HUES48 (cell line): ENCODE measurements around the gene IL37.

Source experiments
- H3K27ac ChIP-seq: one replicate; pipeline ENCODE4 v1.7.0; 2013; ENCODE audit warnings: low read depth, low read length, inconsistent platforms
- H3K27me3 ChIP-seq: 2 replicates; pipeline ENCODE4 v1.6.1; 2013; ENCODE audit warnings: mild to moderate bottlenecking, low read length; ENCODE audit not compliant: control insufficient read depth, insufficient read depth
- H3K36me3 ChIP-seq: 2 replicates; pipeline ENCODE4 v1.6.1; 2013; ENCODE audit warnings: low read length; ENCODE audit not compliant: control insufficient read depth, insufficient read depth
- H3K4me1 ChIP-seq: 2 replicates; pipeline ENCODE4 v1.6.1; 2013; ENCODE audit warnings: mild to moderate bottlenecking, low read length; ENCODE audit not compliant: control insufficient read depth, insufficient read depth
- H3K4me3 ChIP-seq: 2 replicates; pipeline ENCODE4 v1.5.1; 2013; ENCODE audit warnings: mild to moderate bottlenecking, low read depth, low read length
- H3K9ac ChIP-seq: 2 replicates; pipeline ENCODE4 v1.6.1; 2013; ENCODE audit warnings: mild to moderate bottlenecking, low read depth, low read length, moderate library complexity
- H3K9me3 ChIP-seq: 2 replicates; pipeline ENCODE4 v1.6.1; 2013; ENCODE audit warnings: low read length; ENCODE audit not compliant: control insufficient read depth, insufficient read depth

IL37 gene

GRCh38 chr2:112912403-112912802, 1.4 kb downstream of the IL37 start:
- Histone ChIP-seq H3K36me3 (no peaks in the 10 kb centered on the region), H3K4me1 (no peaks in the 10 kb centered on the region), H3K9me3 (no peaks in the 10 kb centered on the region), H3K9ac (no peak overlapping the region), H3K4me3 (no peak overlapping the region), H3K27ac (no peak overlapping the region), H3K27me3 (no peaks in the 10 kb centered on the region)

GRCh38 chr2:112915300-112916144, 4.6 kb downstream of the IL37 start:
- Histone ChIP-seq H3K36me3 (no peaks in the 10 kb centered on the region), H3K27ac (no peak overlapping the region), H3K9ac (no peak overlapping the region), H3K27me3 (no peaks in the 10 kb centered on the region), H3K9me3 (no peaks in the 10 kb centered on the region), H3K4me1 (no peaks in the 10 kb centered on the region), H3K4me3 (no peak overlapping the region)

GRCh38 chr2:112916145-112916571, 5.2 kb downstream of the IL37 start:
- H3K27me3 ChIP-seq, result no peaks in the 10 kb centered on the region
- no peaks in the 10 kb centered on the region for H3K36me3 ChIP-seq
- no peak overlapping the region for H3K27ac ChIP-seq
- no peaks in the 10 kb centered on the region for H3K4me1 ChIP-seq
- no peak overlapping the region for H3K4me3 ChIP-seq
- no peak overlapping the region for H3K9ac ChIP-seq
- no peaks in the 10 kb centered on the region for H3K9me3 ChIP-seq

- no peak overlapping the region for H3K4me3 ChIP-seq
- H3K27me3 ChIP-seq, result no peaks in the 10 kb centered on the region
- H3K36me3 ChIP-seq, result no peaks in the 10 kb centered on the region
- H3K4me1 ChIP-seq, result no peaks in the 10 kb centered on the region
- H3K27ac ChIP-seq, result no peak overlapping the region
- no peak overlapping the region for H3K9ac ChIP-seq
- H3K9me3 ChIP-seq, result no peaks in the 10 kb centered on the region
These were observed 5.8 kb downstream of the IL37 start for GRCh38 chr2:112916625-112917247.

- Histone ChIP-seq H3K9me3 (no peaks in the 10 kb centered on the region), H3K36me3 (no peaks in the 10 kb centered on the region), H3K4me3 (no peak overlapping the region), H3K27ac (no peak overlapping the region), H3K9ac (no peak overlapping the region), H3K27me3 (no peaks in the 10 kb centered on the region), H3K4me1 (no peaks in the 10 kb centered on the region)
These were observed 6.9 kb downstream of the IL37 start for GRCh38 chr2:112917856-112918255.

- Histone ChIP-seq H3K9ac (no peak overlapping the region), H3K4me1 (no peaks in the 10 kb centered on the region), H3K4me3 (no peak overlapping the region), H3K27ac (no peak overlapping the region), H3K9me3 (no peaks in the 10 kb centered on the region), H3K36me3 (no peaks in the 10 kb centered on the region), H3K27me3 (no peaks in the 10 kb centered on the region)
These were observed 7.3 kb downstream of the IL37 start for GRCh38 chr2:112918256-112918655.

GRCh38 chr2:112919086-112919485, 8.1 kb downstream of the IL37 start:
- no peaks in the 10 kb centered on the region for H3K36me3 ChIP-seq
- H3K27ac ChIP-seq, result no peak overlapping the region
- H3K4me1 ChIP-seq, result no peaks in the 10 kb centered on the region
- no peak overlapping the region for H3K4me3 ChIP-seq
- H3K9me3 ChIP-seq, result no peaks in the 10 kb centered on the region
- H3K9ac ChIP-seq, result no peak overlapping the region
- no peaks in the 10 kb centered on the region for H3K27me3 ChIP-seq

- Histone ChIP-seq H3K9ac (no peak overlapping the region), H3K27ac (no peak overlapping the region), H3K4me3 (no peak overlapping the region), H3K9me3 (no peaks in the 10 kb centered on the region), H3K36me3 (no peaks in the 10 kb centered on the region), H3K4me1 (no peaks in the 10 kb centered on the region), H3K27me3 (no peaks in the 10 kb centered on the region)
These were observed 10.1 kb downstream of the IL37 start for GRCh38 chr2:112920923-112921532.

- H3K36me3 ChIP-seq, result no peaks in the 10 kb centered on the region
- H3K27me3 ChIP-seq, result no peaks in the 10 kb centered on the region
- no peak overlapping the region for H3K27ac ChIP-seq
- H3K9me3 ChIP-seq, result no peaks in the 10 kb centered on the region
- no peak overlapping the region for H3K4me3 ChIP-seq
- H3K4me1 ChIP-seq, result no peaks in the 10 kb centered on the region
- no peak overlapping the region for H3K9ac ChIP-seq
These were observed 11.0 kb downstream of the IL37 start for GRCh38 chr2:112921982-112922381.

- no peak overlapping the region for H3K9ac ChIP-seq
- H3K9me3 ChIP-seq, result no peaks in the 10 kb centered on the region
- no peak overlapping the region for H3K27ac ChIP-seq
- H3K4me3 ChIP-seq, result no peak overlapping the region
- no peaks in the 10 kb centered on the region for H3K27me3 ChIP-seq
- H3K36me3 ChIP-seq, result no peaks in the 10 kb centered on the region
- H3K4me1 ChIP-seq, result no peaks in the 10 kb centered on the region
These were observed 12.4 kb downstream of the IL37 start for GRCh38 chr2:112923237-112923966.
